HepG2 (cell line): ENCODE data around the gene INSIG1. TPM values are rescaled to one million over a fixed set of nuclear protein-coding genes. Genes with fewer than 3 reads are reported as not detected.

Experiments
- ATAC-seq: fragments of 200-7000 bp; cut with Tn5 transposase; 3 replicates; pipeline ENCODE4 v1.9.1; 2020; ENCODE audit warnings: mild to moderate bottlenecking, moderate library complexity
- BruUV-seq: library from RNA; stranded (reverse); fragments of 400-500 nt; replicated peaks from 2 replicates; lab custom pipeline; 2021; lab: Mats Ljungman, UMichigan
- CTCF ChIA-PET: fragments of 300-600 bp; formaldehyde crosslinking; extraction: SDS; loops from one replicate; lab custom pipeline; 2021; ENCODE audit warnings: low total read pairs, inconsistent platforms, low intra/inter-chr PET ratio; lab: Yijun Ruan, JAX
- POLR2A ChIA-PET: fragments of 350-600 bp; sonication (Branson Sonifier 250); formaldehyde crosslinking; loops from one replicate; lab custom pipeline; 2020; ENCODE audit warnings: antibody characterized with exemption, inconsistent platforms; lab: Yijun Ruan, JAX
- DNase-seq: peaks from one replicate; pipeline ENCODE4 v3.0.0-alpha.2; 2015; ENCODE audit warnings: low spot score
- FAIRE-seq: peaks from 3 replicates; lab custom pipeline; 2011; peaks lifted over from hg19 to GRCh38; lab: Jason Lieb, UNC
- H2AFZ ChIP-seq: one replicate; pipeline ENCODE4 v1.6.1; 2011; ENCODE audit warnings: low read length, inconsistent platforms
- H3K27ac ChIP-seq: fragments of 300-600 bp; 3 replicates; pipeline ENCODE4 v1.8.0; 2011; ENCODE audit warnings: mixed run types, mild to moderate bottlenecking, mixed read lengths, low read length, inconsistent platforms; ENCODE audit not compliant: insufficient read depth; ENCODE audit errors: extremely low read length
- H3K27me3 ChIP-seq, 2 experiments: fragments of 200-600 bp in 1 of 2; 2 replicates in 1 of 2; 3 replicates in 1 of 2; pipeline versions ENCODE4 v1.6.0 to v1.8.0; 2011; ENCODE audit warnings: low read length in 2 of 2, mild to moderate bottlenecking in 2 of 2, moderate library complexity in 2 of 2, inconsistent platforms in 1 of 2; ENCODE audit not compliant: insufficient read depth in 2 of 2, control insufficient read depth in 1 of 2
- H3K36me3 ChIP-seq, 2 experiments: fragments of 200-600 bp in 1 of 2; replicated peaks in 1 of 2; 2 replicates in 1 of 2; 3 replicates in 1 of 2; pipeline versions ENCODE4 v1.5.1 to v1.8.0; 2011; ENCODE audit warnings: low read length in 2 of 2, inconsistent platforms in 1 of 2; ENCODE audit not compliant: insufficient read depth in 2 of 2, control insufficient read depth in 1 of 2
- H3K4me1 ChIP-seq: 2 replicates; pipeline ENCODE4 v1.5.1; 2012; ENCODE audit warnings: low read length, inconsistent platforms; ENCODE audit not compliant: insufficient read depth
- H3K4me2 ChIP-seq: 2 replicates; pipeline ENCODE4 v1.6.0; 2011; ENCODE audit warnings: low read depth, low read length, inconsistent platforms
- H3K4me3 ChIP-seq, 3 experiments: fragments of 200-600 bp in 1 of 3; sonication (generic), shearing (Covaris generic) in 1 of 3; replicated peaks in 1 of 3; 2 replicates each; pipeline ENCODE4 v1.5.1; 2011 to 2016; ENCODE audit warnings: low read length in 3 of 3, inconsistent platforms in 2 of 3, low read depth in 2 of 3, mild to moderate bottlenecking in 2 of 3, control low read depth in 1 of 3, mixed read lengths in 1 of 3; ENCODE audit not compliant: insufficient read depth in 1 of 3
- H3K79me2 ChIP-seq: one replicate; pipeline ENCODE4 v1.6.1; 2011; ENCODE audit warnings: low read length, inconsistent platforms; ENCODE audit not compliant: insufficient read depth
- H3K9ac ChIP-seq: 2 replicates; pipeline ENCODE4 v1.6.0; 2011; ENCODE audit warnings: mild to moderate bottlenecking, low read depth, low read length, inconsistent platforms; ENCODE audit not compliant: insufficient read depth
- H3K9me3 ChIP-seq: 2 replicates; pipeline ENCODE4 v1.5.1; 2012; ENCODE audit warnings: mild to moderate bottlenecking, low read length
- H4K20me1 ChIP-seq: 2 replicates; pipeline ENCODE4 v1.6.0; 2011; ENCODE audit warnings: inconsistent platforms, mild to moderate bottlenecking, low read length, moderate library complexity; ENCODE audit not compliant: insufficient read depth
- CHD2 ChIP-seq: IDR thresholded peaks from 2 replicates; pipeline ENCODE4 v1.6.1; 2011; ENCODE audit warnings: low read depth, low read length, improper control_type of control experiment
- ETV5 ChIP-seq: IDR thresholded peaks from 2 replicates; pipeline ENCODE4 v1.6.1; 2018; ENCODE audit warnings: missing biosample characterization, missing genetic modification reagents, inconsistent platforms, borderline replicate concordance
- ISL2 ChIP-seq: sonication (generic); formaldehyde crosslinking; IDR thresholded peaks from 2 replicates; pipeline ENCODE4 v1.5.0; 2020; ENCODE audit warnings: missing genetic modification reagents
- LCORL ChIP-seq, 2 experiments: fragments of 450-650 bp in 1 of 2; sonication (generic) in 1 of 2; formaldehyde crosslinking in 1 of 2; IDR thresholded peaks; 2 replicates each; pipeline versions ENCODE4 v1.5.0 to v1.6.1; 2017 to 2020; ENCODE audit warnings: antibody characterized with exemption in 1 of 2, missing genetic modification reagents in 1 of 2
- PHF21A ChIP-seq: sonication (generic); formaldehyde crosslinking; IDR thresholded peaks from 2 replicates; pipeline ENCODE4 v1.5.0; 2020; ENCODE audit warnings: mild to moderate bottlenecking, missing genetic modification reagents
- PPARG ChIP-seq: conservative IDR thresholded peaks from 2 replicates; pipeline ENCODE4 v1.6.1; 2016; ENCODE audit warnings: missing biosample characterization, missing genetic modification reagents
- ZEB1 ChIP-seq: IDR thresholded peaks from 2 replicates; pipeline ENCODE4 v1.6.1; 2012; ENCODE audit warnings: mild to moderate bottlenecking, low read depth, inconsistent platforms; ENCODE audit not compliant: insufficient replicate concordance
- ZFP36 ChIP-seq: fragments of 150-350 bp; IDR thresholded peaks from 2 replicates; pipeline ENCODE4 v1.6.1; 2018; ENCODE audit warnings: borderline replicate concordance, low read length, low read depth; ENCODE audit not compliant: partially characterized antibody
- ZNF317 ChIP-seq: sonication (generic); formaldehyde crosslinking; IDR thresholded peaks from 2 replicates; pipeline ENCODE4 v1.5.0; 2020; ENCODE audit warnings: mild to moderate bottlenecking, missing genetic modification reagents
- ZNF335 ChIP-seq: sonication (generic); formaldehyde crosslinking; IDR thresholded peaks from 2 replicates; pipeline ENCODE4 v1.4.0; 2020; ENCODE audit warnings: missing genetic modification reagents
- ZNF441 ChIP-seq: sonication (generic); formaldehyde crosslinking; IDR thresholded peaks from 2 replicates; pipeline ENCODE4 v1.7.0; 2021; ENCODE audit warnings: missing genetic modification reagents, borderline replicate concordance
- ZNF605 ChIP-seq: sonication (generic); formaldehyde crosslinking; IDR thresholded peaks from 2 replicates; pipeline ENCODE4 v1.8.0; 2022; ENCODE audit warnings: mild to moderate bottlenecking, missing genetic modification reagents
- WGBS: methylation state at CpG from one replicate; pipeline ENCODE4 v1.1.6; 2017; ENCODE audit warnings: low lambda C conversion rate; 5-methylcytosine and 5-hydroxymethylcytosine counted together
- in situ Hi-C: cut with HindIII; loops from 2 replicates; pipeline ENCODE4 v1.10.0; 2017; ENCODE audit warnings: low pct_unique_long_range_greater_than_20kb; ENCODE audit not compliant: extremely low pct_ligation_motif_present
- intact Hi-C: fragments of 100-400 bp; cut with micrococcal nuclease; formaldehyde crosslinking; loops from one replicate; pipeline ENCODE4 v1.10.0; 2022; ENCODE audit not compliant: unreplicated experiment
- polyA plus RNA-seq, 8 experiments: library from polyadenylated mRNA; depleted of rRNA in 3 of 8; stranded (reverse) in 7 of 8; unstranded in 1 of 8; fragments of >200 nt; fragmentation: Illumina TruSeq in 4 of 8; extraction: Trizol in 4 of 8; gene quantifications; 2 replicates each; pipeline versions ENCODE4 v1.2.1 to v1.2.3, GENCODE V29; 2011 to 2016; ENCODE audit warnings: low read depth in 4 of 8, missing spikeins in 1 of 8, mixed read lengths in 1 of 8; ENCODE audit not compliant: insufficient read depth in 1 of 8
- total RNA-seq, 5 experiments: library from RNA; depleted of rRNA; stranded (reverse); fragments of >200 nt; fragmentation: Illumina TruSeq; extraction: Trizol; gene quantifications; 2 replicates each; pipeline ENCODE4 v1.2.3, GENCODE V29; 2016; ENCODE audit warnings: low read depth in 1 of 5
- TF ChIP-seq, protein P1 (sequence below): sonication (generic); formaldehyde crosslinking; IDR thresholded peaks from 2 replicates; pipeline ENCODE4 v1.9.0; 2021; ENCODE audit warnings: missing genetic modification reagents, mild to moderate bottlenecking, borderline replicate concordance
- TF ChIP-seq, protein P2 (sequence below): sonication (generic); formaldehyde crosslinking; IDR thresholded peaks from 2 replicates; pipeline ENCODE4 v1.4.0; 2020; ENCODE audit warnings: missing genetic modification reagents
- TF ChIP-seq, protein P3 (sequence below): sonication (generic); formaldehyde crosslinking; IDR thresholded peaks from 2 replicates; pipeline ENCODE4 v1.4.0; 2020; ENCODE audit warnings: missing genetic modification reagents, mild to moderate bottlenecking, borderline replicate concordance

Gene INSIG1
- total and polyA plus RNA-seq, 2 of the 13 experiments (the other 11 are each of a cell fraction or from before 2014, with no cell fraction given): 0.07 to 0.11 TPM

DNA sequence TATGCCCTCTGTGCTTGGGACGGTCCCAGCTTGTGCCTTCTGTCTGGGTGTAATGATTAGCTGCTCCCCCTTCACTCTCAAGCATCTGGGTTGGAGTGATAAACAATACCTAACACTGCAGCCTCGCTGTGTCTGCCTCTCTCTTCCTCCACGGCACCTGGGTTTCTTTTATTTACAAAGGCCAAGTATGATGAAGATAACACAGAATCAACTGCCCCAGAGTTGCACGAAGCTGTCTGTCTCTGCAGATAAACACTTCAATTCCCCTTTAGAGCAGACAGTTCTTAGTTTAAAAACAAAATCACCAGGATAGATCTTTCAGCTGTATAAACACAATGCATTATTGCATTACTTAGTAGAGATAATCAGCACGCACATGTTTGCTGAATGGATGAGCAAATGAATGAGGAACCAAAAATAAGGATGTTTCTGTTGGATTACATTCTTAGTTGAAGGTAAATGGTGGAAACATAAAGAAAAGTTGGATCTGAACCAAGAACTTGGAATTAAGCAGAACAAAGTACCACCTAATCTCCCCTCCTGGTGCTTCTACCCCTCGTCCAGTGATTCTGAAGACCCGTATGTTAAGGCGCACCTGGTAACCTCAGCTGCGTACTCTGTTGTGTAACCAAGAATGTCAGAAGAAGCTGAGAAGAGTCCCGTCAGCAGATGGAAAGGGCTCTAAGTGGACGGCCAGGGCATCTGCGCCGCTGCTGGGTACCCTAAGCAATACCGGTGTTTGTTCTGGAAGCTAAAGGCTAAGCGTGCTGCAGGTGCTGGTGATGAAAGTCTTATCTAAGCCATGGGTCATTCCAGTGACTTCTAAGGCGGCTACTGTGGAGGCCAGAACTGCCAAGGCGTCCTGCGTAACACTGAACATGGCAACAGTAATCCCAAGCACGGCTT, 26.6 kb downstream of the INSIG1 start:
- ChIA-PET CTCF (no interaction called here), POLR2A (no interaction called here)
- no peak overlapping the region for H3K9ac ChIP-seq
- 28% methylated on average over 11 of the region's 19 CpGs for WGBS
- peaks cover 0 to 15% of the 10 kb centered on the region in 2 experiments; a peak in 2 of 5 replicates for H3K27me3 ChIP-seq
- ATAC-seq (no peak), DNase-seq (no peak), FAIRE-seq (no peak)
- no peaks in the 10 kb centered on the region for H3K79me2 ChIP-seq
- intact Hi-C loops (no loop called here), in situ Hi-C loops (no loop called here)
- H3K27ac ChIP-seq: no peak overlapping the region
- H4K20me1 ChIP-seq: no peaks in the 10 kb centered on the region
- no peaks in the 10 kb centered on the region for H3K9me3 ChIP-seq
- no peaks in the 10 kb centered on the region for H3K36me3 ChIP-seq
- TF ChIP-seq ZEB1: no peak
- TF ChIP-seq, protein P1, sequence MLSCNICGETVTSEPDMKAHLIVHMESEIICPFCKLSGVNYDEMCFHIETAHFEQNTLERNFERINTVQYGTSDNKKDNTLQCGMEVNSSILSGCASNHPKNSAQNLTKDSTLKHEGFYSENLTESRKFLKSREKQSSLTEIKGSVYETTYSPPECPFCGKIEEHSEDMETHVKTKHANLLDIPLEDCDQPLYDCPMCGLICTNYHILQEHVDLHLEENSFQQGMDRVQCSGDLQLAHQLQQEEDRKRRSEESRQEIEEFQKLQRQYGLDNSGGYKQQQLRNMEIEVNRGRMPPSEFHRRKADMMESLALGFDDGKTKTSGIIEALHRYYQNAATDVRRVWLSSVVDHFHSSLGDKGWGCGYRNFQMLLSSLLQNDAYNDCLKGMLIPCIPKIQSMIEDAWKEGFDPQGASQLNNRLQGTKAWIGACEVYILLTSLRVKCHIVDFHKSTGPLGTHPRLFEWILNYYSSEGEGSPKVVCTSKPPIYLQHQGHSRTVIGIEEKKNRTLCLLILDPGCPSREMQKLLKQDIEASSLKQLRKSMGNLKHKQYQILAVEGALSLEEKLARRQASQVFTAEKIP (CRISPR knock-in tag): no peak
- TF ChIP-seq ZFP36: no peak
- no peak for TF ChIP-seq ISL2 (CRISPR knock-in tag)
- no peak for TF ChIP-seq ZNF441 (CRISPR knock-in tag)
- TF ChIP-seq, protein P2, sequence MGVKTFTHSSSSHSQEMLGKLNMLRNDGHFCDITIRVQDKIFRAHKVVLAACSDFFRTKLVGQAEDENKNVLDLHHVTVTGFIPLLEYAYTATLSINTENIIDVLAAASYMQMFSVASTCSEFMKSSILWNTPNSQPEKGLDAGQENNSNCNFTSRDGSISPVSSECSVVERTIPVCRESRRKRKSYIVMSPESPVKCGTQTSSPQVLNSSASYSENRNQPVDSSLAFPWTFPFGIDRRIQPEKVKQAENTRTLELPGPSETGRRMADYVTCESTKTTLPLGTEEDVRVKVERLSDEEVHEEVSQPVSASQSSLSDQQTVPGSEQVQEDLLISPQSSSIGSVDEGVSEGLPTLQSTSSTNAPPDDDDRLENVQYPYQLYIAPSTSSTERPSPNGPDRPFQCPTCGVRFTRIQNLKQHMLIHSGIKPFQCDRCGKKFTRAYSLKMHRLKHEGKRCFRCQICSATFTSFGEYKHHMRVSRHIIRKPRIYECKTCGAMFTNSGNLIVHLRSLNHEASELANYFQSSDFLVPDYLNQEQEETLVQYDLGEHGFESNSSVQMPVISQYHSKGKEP (CRISPR knock-in tag): no peak
- no peak for TF ChIP-seq PHF21A (CRISPR knock-in tag)
- TF ChIP-seq ZNF317 (CRISPR knock-in tag): no peak
- TF ChIP-seq ZNF605 (CRISPR knock-in tag): no peak
- no peak for TF ChIP-seq LCORL (IDR thresholded peaks at IDR 0.05)
- TF ChIP-seq LCORL (CRISPR knock-in tag; IDR thresholded peaks at IDR 0.05): no peak
- TF ChIP-seq ZNF335 (CRISPR knock-in tag): no peak
- TF ChIP-seq, protein P3, sequence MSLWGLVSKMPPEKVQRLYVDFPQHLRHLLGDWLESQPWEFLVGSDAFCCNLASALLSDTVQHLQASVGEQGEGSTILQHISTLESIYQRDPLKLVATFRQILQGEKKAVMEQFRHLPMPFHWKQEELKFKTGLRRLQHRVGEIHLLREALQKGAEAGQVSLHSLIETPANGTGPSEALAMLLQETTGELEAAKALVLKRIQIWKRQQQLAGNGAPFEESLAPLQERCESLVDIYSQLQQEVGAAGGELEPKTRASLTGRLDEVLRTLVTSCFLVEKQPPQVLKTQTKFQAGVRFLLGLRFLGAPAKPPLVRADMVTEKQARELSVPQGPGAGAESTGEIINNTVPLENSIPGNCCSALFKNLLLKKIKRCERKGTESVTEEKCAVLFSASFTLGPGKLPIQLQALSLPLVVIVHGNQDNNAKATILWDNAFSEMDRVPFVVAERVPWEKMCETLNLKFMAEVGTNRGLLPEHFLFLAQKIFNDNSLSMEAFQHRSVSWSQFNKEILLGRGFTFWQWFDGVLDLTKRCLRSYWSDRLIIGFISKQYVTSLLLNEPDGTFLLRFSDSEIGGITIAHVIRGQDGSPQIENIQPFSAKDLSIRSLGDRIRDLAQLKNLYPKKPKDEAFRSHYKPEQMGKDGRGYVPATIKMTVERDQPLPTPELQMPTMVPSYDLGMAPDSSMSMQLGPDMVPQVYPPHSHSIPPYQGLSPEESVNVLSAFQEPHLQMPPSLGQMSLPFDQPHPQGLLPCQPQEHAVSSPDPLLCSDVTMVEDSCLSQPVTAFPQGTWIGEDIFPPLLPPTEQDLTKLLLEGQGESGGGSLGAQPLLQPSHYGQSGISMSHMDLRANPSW (CRISPR knock-in tag): no peak
- TF ChIP-seq ETV5 (CRISPR knock-in tag): no peak
- TF ChIP-seq CHD2: no peak
- no peak for TF ChIP-seq PPARG (CRISPR knock-in tag)
- no TSS peak for BruUV-seq
- no peaks in the 10 kb centered on the region for H3K4me1 ChIP-seq
- no peak overlapping the region for H3K4me3 ChIP-seq
- H3K4me2 ChIP-seq: no peak overlapping the region
- H2AFZ ChIP-seq: no peak overlapping the region
